ENCODE measurements around the gene RAD51B.

GRCh38 chr14:67817750-67818438 is 1.7 kb upstream of the RAD51B start:
- TF ChIP-seq CTCF (conservative IDR thresholded peaks at IDR 0.05; ENCODE audit: low read depth, low read length) = no peak
- TF ChIP-seq EZH2phosphoT487 (IDR thresholded peaks at IDR 0.05; ENCODE audit: borderline replicate concordance, low read length) = no peak
- no peak for TF ChIP-seq EZH2 (IDR thresholded peaks at IDR 0.05; ENCODE audit: low read length, unreplicated experiment)

Data from PC-3 (cell line).